H1 (cell line): Measurements from ENCODE around the gene CACNB4. TPM values are rescaled to one million over a fixed set of nuclear protein-coding genes. Genes with fewer than 3 reads are reported as not detected.

Experiments used
- CTCF ChIA-PET: fragments of 300-600 bp; sonication (Branson Sonifier 250); formaldehyde crosslinking; loops from one replicate; lab custom pipeline; 2021; ENCODE audit not compliant: partially characterized antibody; lab: Charles Lee
- POLR2A ChIA-PET: fragments of 300-600 bp; sonication (Branson Sonifier 250); formaldehyde crosslinking; loops from one replicate; lab custom pipeline; 2021; ENCODE audit warnings: inconsistent platforms; ENCODE audit not compliant: partially characterized antibody; lab: Charles Lee
- DNase-seq, 2 experiments: peaks; one replicate each; pipeline versions ENCODE4 v3.0.0 to v3.0.0-alpha.2; 2010 to 2022; ENCODE audit warnings: low spot score in 2 of 2, low read depth in 1 of 2, mixed read lengths in 1 of 2
- FAIRE-seq: peaks from 2 replicates; lab custom pipeline; 2011; peaks lifted over from hg19 to GRCh38; lab: Jason Lieb, UNC
- H2AFZ ChIP-seq: 2 replicates; pipeline ENCODE4 v1.8.1; 2012; ENCODE audit warnings: low read length, inconsistent platforms
- H2AK5ac ChIP-seq: 2 replicates; pipeline ENCODE4 v1.6.1; 2013; ENCODE audit warnings: low read depth, low read length
- H2BK120ac ChIP-seq: replicated peaks from 2 replicates; pipeline ENCODE3; 2013; ENCODE audit warnings: low read depth, low read length, inconsistent platforms
- H2BK12ac ChIP-seq: 2 replicates; pipeline ENCODE4 v1.6.1; 2013; ENCODE audit warnings: low read depth, low read length
- H2BK15ac ChIP-seq: 2 replicates; pipeline ENCODE4 v1.6.1; 2013; ENCODE audit warnings: low read length
- H2BK20ac ChIP-seq: 2 replicates; pipeline ENCODE4 v1.6.1; 2013; ENCODE audit warnings: low read length
- H2BK5ac ChIP-seq: 2 replicates; pipeline ENCODE4 v1.6.1; 2013; ENCODE audit warnings: low read depth, low read length
- H3K14ac ChIP-seq: 2 replicates; pipeline ENCODE4 v1.6.1; 2013; ENCODE audit warnings: inconsistent platforms; ENCODE audit not compliant: insufficient read length
- H3K18ac ChIP-seq: 2 replicates; pipeline ENCODE4 v1.6.1; 2013; ENCODE audit warnings: low read length; ENCODE audit errors: extremely low read depth
- H3K23ac ChIP-seq: 2 replicates; pipeline ENCODE4 v1.6.1; 2013; ENCODE audit warnings: inconsistent platforms; ENCODE audit not compliant: insufficient read length
- H3K23me2 ChIP-seq: 2 replicates; pipeline ENCODE4 v1.6.1; 2013; ENCODE audit warnings: low read depth, low read length
- H3K27ac ChIP-seq: 2 replicates; pipeline ENCODE4 v1.6.1; 2011; ENCODE audit warnings: low read depth, low read length, inconsistent platforms
- H3K27me3 ChIP-seq, 4 experiments: replicated peaks in 1 of 4; 1 replicate in 1 of 4; 2 replicates in 3 of 4; pipeline versions ENCODE4 v1.6.1 to v1.8.1; 2011 to 2013; ENCODE audit warnings: low read length in 3 of 4, mild to moderate bottlenecking in 3 of 4, inconsistent platforms in 2 of 4, mixed read lengths in 2 of 4, moderate library complexity in 1 of 4; ENCODE audit not compliant: control insufficient read depth in 3 of 4, insufficient read depth in 3 of 4; ENCODE audit errors: extremely low read depth in 1 of 4
- H3K36me3 ChIP-seq, 4 experiments: 2 replicates each; pipeline versions ENCODE4 v1.6.1 to v1.8.1; 2011 to 2013; ENCODE audit warnings: mild to moderate bottlenecking in 4 of 4, low read length in 3 of 4, moderate library complexity in 2 of 4, control low read depth in 1 of 4, inconsistent platforms in 1 of 4; ENCODE audit not compliant: insufficient read depth in 4 of 4, control insufficient read depth in 2 of 4
- H3K4ac ChIP-seq: replicated peaks from 2 replicates; pipeline ENCODE3; 2013; ENCODE audit warnings: low read length, low read depth, mixed read lengths, inconsistent platforms; ENCODE audit not compliant: insufficient read length
- H3K4me1 ChIP-seq, 4 experiments: replicated peaks in 1 of 4; 1 replicate in 1 of 4; 2 replicates in 3 of 4; pipeline versions ENCODE4 v1.6.1 to v1.8.1; 2011 to 2013; ENCODE audit warnings: low read length in 3 of 4, inconsistent platforms in 2 of 4, mixed read lengths in 1 of 4; ENCODE audit not compliant: insufficient read depth in 4 of 4, control insufficient read depth in 3 of 4
- H3K4me2 ChIP-seq, 2 experiments: 2 replicates each; pipeline versions ENCODE4 v1.6.1 to v1.8.1; 2011 to 2013; ENCODE audit warnings: low read depth in 2 of 2, low read length in 2 of 2, control low read depth in 1 of 2, inconsistent platforms in 1 of 2, mild to moderate bottlenecking in 1 of 2; ENCODE audit not compliant: insufficient read depth in 1 of 2
- H3K4me3 ChIP-seq, 4 experiments: fragments of 200-600, 300-600 bp in 1 of 4; sonication (generic), shearing (Covaris generic), sonication (Bioruptor Twin) in 1 of 4; 2 replicates each; pipeline versions ENCODE4 v1.5.1 to v1.8.1; 2011 to 2016; ENCODE audit warnings: low read length in 4 of 4, low read depth in 3 of 4, control low read depth in 2 of 4, inconsistent platforms in 2 of 4, mild to moderate bottlenecking in 2 of 4, mixed read lengths in 1 of 4, moderate library complexity in 1 of 4; ENCODE audit not compliant: insufficient read depth in 2 of 4; ENCODE audit errors: extremely low read depth in 1 of 4
- H3K56ac ChIP-seq: replicated peaks from 2 replicates; pipeline ENCODE3; 2013; ENCODE audit warnings: low read depth, mild to moderate bottlenecking, mixed read lengths, low read length, inconsistent platforms; ENCODE audit not compliant: insufficient read length
- H3K79me1 ChIP-seq: 2 replicates; pipeline ENCODE4 v1.6.1; 2013; ENCODE audit warnings: low read depth, low read length, control low read depth
- H3K79me2 ChIP-seq, 2 experiments: 2 replicates each; pipeline versions ENCODE4 v1.6.1 to v1.8.1; 2012 to 2013; ENCODE audit warnings: low read length in 2 of 2, mild to moderate bottlenecking in 2 of 2, inconsistent platforms in 1 of 2; ENCODE audit not compliant: insufficient read depth in 2 of 2, control insufficient read depth in 1 of 2
- H3K9ac ChIP-seq, 4 experiments: replicated peaks in 1 of 4; 1 replicate in 1 of 4; 2 replicates in 3 of 4; pipeline versions ENCODE4 v1.6.1 to v1.8.1; 2011 to 2013; ENCODE audit warnings: low read depth in 3 of 4, low read length in 3 of 4, control low read depth in 2 of 4, mild to moderate bottlenecking in 2 of 4, moderate library complexity in 2 of 4, inconsistent platforms in 1 of 4; ENCODE audit errors: extremely low read depth in 1 of 4
- H3K9me3 ChIP-seq, 2 experiments: 2 replicates each; pipeline versions ENCODE4 v1.6.1 to v1.8.1; 2012 to 2013; ENCODE audit warnings: mild to moderate bottlenecking in 2 of 2, moderate library complexity in 2 of 2, control low read depth in 1 of 2, inconsistent platforms in 1 of 2, low read depth in 1 of 2, low read length in 1 of 2, mixed read lengths in 1 of 2; ENCODE audit not compliant: insufficient read depth in 2 of 2
- H4K20me1 ChIP-seq, 2 experiments: replicated peaks in 1 of 2; 2 replicates each; pipeline versions ENCODE3 to v1.8.1; 2011 to 2013; ENCODE audit warnings: inconsistent platforms in 2 of 2, low read length in 2 of 2, mild to moderate bottlenecking in 1 of 2; ENCODE audit not compliant: insufficient read depth in 2 of 2, control insufficient read depth in 1 of 2
- H4K5ac ChIP-seq: 2 replicates; pipeline ENCODE4 v1.6.1; 2013; ENCODE audit warnings: low read length, low read depth, mixed read lengths, inconsistent platforms; ENCODE audit not compliant: insufficient read length
- H4K8ac ChIP-seq: 2 replicates; pipeline ENCODE4 v1.8.0; 2013; ENCODE audit warnings: mild to moderate bottlenecking, moderate library complexity, low read length, inconsistent platforms; ENCODE audit not compliant: insufficient read depth; ENCODE audit errors: extremely low read depth
- H4K91ac ChIP-seq: replicated peaks from 2 replicates; pipeline ENCODE3; 2013; ENCODE audit warnings: low read length, mixed read lengths, inconsistent platforms; ENCODE audit not compliant: insufficient read length
- E2F6 ChIP-seq: IDR thresholded peaks from 2 replicates; pipeline ENCODE4 v1.6.1; 2012; ENCODE audit warnings: inconsistent platforms
- SP1 ChIP-seq: IDR thresholded peaks from 2 replicates; pipeline ENCODE4 v1.6.1; 2011; ENCODE audit warnings: low read depth, low read length
- WGBS, 2 experiments: shearing (Covaris generic) in 1 of 2; methylation state at CpG; one replicate each; pipeline versions ENCODE4 v1.1.6 to v1.1.7; 2013 to 2015; ENCODE audit warnings: low lambda C conversion rate in 2 of 2, mixed read lengths in 2 of 2, inconsistent platforms in 1 of 2, low coverage in 1 of 2, missing lambda C conversion rate in 1 of 2; ENCODE audit not compliant: insufficient replicate concordance in 2 of 2, insufficient coverage in 1 of 2, insufficient read length in 1 of 2; ENCODE audit errors: extremely low coverage in 1 of 2, missing lambda C conversion rate in 1 of 2; 5-methylcytosine and 5-hydroxymethylcytosine counted together
- polyA plus RNA-seq, 7 experiments: library from polyadenylated mRNA; depleted of rRNA in 3 of 7; stranded (reverse) in 5 of 7; unstranded in 2 of 7; fragments of >200 nt in 5 of 7; fragments of 200-250 nt in 2 of 7; gene quantifications; 1 replicate in 5 of 7; 2 replicates in 1 of 7; 4 replicates in 1 of 7; pipeline versions ENCODE4 v1.2.1 to v1.2.3, GENCODE V29; 2011 to 2013; ENCODE audit warnings: missing spikeins in 2 of 7, mixed read lengths in 2 of 7
- total RNA-seq: library from RNA; stranded (reverse); fragmentation: NEBNext Ultra II Directional; extraction: Animal tissue kit (Norgen Biotek cat#: 25700); gene quantifications from 2 replicates; pipeline ENCODE4 v1.2.1, GENCODE V29; 2021

The CACNB4 gene
- total and polyA plus RNA-seq, 2 of the 8 experiments (the other 6 are each of a cell fraction or from before 2014, with no cell fraction given), result 2.0 to 4.0 TPM

- Histone ChIP-seq H3K23me2 (no peaks in the 10 kb centered on the region), H3K18ac (no peak overlapping the region), H3K79me2 (no peaks in the 10 kb centered on the region), H3K9me3 (no peaks in the 10 kb centered on the region), H3K9ac (no peak overlapping the region), H4K91ac (no peak overlapping the region), H3K36me3 (no peaks in the 10 kb centered on the region), H3K27ac (no peak overlapping the region), H3K4ac (no peak overlapping the region), H2BK20ac (no peak overlapping the region), H2BK120ac (no peak overlapping the region), H3K4me2 (no peak overlapping the region), H2BK12ac (no peak overlapping the region), H2AK5ac (no peak overlapping the region), H4K8ac (no peak overlapping the region), H2BK15ac (no peak overlapping the region), H3K27me3 (no peaks in the 10 kb centered on the region), H3K4me3 (no peak overlapping the region), H4K20me1 (peaks cover 0 to 1% of the 10 kb centered on the region in 2 experiments), H3K14ac (no peak overlapping the region), H4K5ac (no peak overlapping the region), H3K56ac (no peak overlapping the region), H3K4me1 (peaks cover 0 to 3% (median 0%) of the 10 kb centered on the region in 4 experiments; a peak in 1 of 7 replicates), H3K23ac (no peak overlapping the region), H2AFZ (no peak overlapping the region), H2BK5ac (no peak overlapping the region)
- no peak for DNase-seq
- CTCF ChIA-PET, result interaction anchor here (0.8 to 1.3 kb wide), 2 partner anchors 90 to 101 kb away, joined by 3 to 5 read pairs; no protein-coding TSS in a partner anchor
- POLR2A ChIA-PET, result no interaction called here
- TF ChIP-seq E2F6, result no peak
- peak; percentile 47; the same call in 1 of the 2 replicates for TF ChIP-seq SP1
- TF ChIP-seq, all 59 proteins: peak for 1
- H3K79me1 ChIP-seq, result no peaks in the 10 kb centered on the region
- 91% methylated on average over 4 of the region's 4 CpGs; no CpG with 5 or more reads in 1 of the 2 experiments for WGBS, 2 experiments
- peak; percentile 48 for FAIRE-seq
Measured at GRCh38 chr2:152126664-152127063, 27.8 kb upstream of the CACNB4 start.
